NCI-H1105 (cell line): ENCODE data around the gene CDR2L.
A peak's percentile ranks its signal among the peaks of the same experiment; 100 is the strongest.
"Not testable (repeated sequence)": the region's sequence is repeated elsewhere in the genome, so short reads cannot be mapped to it uniquely, and the experiment has no call there.

ENCODE experiments used
- DNase-seq: peaks from one replicate; lab custom pipeline; 2025; lab: John Stamatoyannopoulos, UW

CDR2L gene

DNA sequence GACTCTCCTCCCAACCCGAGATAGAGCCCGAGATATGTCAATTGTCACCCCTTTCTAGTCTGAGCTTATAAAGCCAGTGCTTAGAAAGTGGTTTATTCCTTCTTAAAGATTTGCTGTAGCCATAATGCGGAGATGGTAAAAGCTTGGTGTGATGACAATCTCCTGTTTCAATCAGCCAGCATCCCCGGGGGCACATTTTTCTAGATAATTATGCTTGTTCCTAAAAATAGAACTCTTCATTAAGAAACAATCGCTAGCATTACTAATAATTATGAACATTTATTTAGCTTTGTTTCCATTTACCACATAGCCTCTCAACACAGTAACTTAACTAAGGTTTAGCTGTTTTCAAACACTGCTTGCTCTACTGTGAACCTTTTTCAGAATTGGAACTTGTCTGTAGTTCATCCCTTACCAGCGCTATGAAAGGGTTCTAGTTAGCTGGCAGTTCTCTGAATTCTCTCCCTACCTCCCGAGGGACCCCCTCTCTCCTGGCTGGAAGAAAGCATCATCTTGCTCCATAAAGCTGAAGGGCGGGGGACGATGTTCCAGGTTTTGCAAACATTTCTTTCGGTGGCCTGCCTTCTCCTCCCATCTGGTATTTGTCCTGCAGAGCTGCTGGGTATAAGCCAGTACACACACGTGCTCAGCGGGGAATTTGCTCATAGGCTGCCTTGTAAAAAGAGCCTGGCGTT is 24.1 kb downstream of the CDR2L start:
- no peak for DNase-seq

DNA sequence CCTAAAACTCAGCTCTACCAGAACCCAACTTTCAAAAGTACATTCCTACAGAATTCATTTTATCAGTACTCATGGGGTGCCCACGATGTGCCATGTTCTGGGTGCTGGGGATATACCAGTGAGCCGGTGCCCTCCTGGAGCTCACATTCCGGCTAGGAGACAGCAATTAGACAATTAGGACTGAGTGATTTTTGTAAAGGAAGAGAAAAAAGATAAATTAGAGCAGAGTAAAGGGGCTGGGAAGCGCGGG is 24.6 kb downstream of the CDR2L start:
- DNase-seq = no peak

DNA sequence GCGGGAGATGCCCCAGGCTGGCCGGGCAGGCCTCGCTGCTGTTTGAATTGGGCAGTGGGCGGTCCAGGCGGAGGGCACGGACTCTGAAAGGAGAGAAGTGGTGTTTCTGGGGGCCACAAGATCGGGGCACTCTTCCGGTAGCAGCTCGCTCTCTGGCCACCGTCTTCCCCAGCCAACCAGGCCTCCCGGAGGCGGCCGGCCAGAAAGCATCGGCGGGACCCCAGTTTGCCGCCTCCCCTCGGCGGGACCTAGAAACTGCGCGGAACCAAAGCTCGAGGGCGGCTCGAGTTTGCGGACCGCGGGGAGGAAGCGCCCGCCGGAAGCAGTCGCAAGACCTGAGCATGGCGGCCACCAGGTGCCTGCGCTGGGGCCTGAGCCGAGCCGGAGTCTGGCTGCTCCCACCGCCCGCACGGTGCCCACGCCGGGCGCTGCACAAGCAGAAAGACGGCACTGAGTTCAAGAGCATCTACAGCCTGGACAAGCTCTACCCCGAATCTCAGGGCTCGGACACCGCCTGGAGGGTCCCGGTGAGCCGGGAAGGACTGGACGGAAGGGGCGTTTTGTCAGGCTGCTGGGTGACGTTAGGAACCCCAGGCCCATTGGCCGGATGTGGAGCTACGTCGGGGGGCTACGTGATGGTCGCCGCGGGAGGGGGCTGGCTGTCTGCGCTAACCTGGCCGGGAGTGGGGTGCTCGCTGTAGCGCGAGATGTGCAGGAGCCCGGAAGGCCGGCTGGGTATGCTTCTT is 25.1 kb downstream of the CDR2L start, which contains the start of gene MRPL58:
MRPL58 (plus strand) TSS at position 325 of the 746 bp plus-strand sequence; CDS start at position 342, 17 bp downstream.
- peak; percentile 79 for DNase-seq

DNA sequence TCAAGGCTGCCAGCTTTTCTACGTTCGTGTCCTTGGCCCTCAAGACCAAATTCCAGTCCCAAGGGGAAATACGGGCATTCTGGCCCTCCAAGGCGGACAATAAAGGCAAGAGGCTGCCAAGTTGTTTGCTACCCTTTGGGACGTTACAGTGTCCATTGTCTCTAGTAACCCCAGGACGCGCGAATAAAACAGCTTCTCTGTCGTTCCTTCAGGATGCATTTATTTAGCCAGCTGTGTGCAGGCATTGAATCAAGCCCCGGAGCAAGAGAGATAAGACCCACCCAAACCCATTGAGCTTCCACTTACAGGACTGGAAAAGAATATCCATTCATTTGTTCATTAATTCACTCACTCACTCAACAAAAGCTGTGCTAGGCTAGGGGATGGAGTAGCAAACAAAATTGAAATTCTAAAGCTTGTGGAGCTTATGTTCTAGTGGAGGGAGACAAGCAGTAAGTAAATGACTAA is 25.7 kb downstream of the CDR2L start:
- DNase-seq = no peak

DNA sequence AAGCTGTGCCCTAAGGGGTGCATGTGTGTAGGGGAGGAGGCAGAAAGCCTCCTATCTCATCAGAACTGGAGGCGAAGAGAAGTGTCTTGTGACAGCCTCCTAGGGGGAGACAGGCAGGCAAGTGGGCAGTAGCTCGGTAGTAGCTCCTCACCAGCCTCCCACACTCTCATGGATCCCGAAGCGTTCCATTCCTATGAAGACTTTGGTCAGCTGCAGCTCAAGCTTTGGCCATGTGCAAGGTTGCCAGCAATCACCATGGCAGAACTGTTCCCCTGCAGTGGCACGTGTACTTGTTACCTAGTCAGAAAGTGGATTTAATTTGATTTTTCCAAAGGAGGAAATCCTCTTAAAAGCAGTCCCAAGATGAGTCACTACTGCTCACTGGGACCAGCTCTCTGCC is 31.7 kb downstream of the CDR2L start:
- no peak for DNase-seq

DNA sequence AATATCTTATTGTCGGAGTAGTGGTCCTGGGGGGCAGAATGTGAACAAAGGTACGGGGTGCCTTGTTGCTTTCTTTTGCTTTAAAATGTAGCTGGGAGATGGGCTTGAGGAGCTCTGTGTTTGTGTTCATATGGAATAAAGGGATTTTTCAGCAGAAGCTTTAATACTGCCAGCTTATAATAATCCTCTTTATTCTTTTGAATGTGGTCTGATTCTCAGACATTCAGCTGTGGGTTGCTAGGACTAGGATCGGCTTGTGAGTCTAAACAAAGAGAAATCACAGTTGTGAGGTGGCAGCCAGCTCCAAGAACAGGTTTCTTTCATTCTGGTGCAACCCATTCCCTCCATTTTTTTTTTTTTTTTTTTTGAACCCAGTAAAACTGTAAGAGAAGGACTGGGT is 32.3 kb downstream of the CDR2L start:
- no peak for DNase-seq

DNA sequence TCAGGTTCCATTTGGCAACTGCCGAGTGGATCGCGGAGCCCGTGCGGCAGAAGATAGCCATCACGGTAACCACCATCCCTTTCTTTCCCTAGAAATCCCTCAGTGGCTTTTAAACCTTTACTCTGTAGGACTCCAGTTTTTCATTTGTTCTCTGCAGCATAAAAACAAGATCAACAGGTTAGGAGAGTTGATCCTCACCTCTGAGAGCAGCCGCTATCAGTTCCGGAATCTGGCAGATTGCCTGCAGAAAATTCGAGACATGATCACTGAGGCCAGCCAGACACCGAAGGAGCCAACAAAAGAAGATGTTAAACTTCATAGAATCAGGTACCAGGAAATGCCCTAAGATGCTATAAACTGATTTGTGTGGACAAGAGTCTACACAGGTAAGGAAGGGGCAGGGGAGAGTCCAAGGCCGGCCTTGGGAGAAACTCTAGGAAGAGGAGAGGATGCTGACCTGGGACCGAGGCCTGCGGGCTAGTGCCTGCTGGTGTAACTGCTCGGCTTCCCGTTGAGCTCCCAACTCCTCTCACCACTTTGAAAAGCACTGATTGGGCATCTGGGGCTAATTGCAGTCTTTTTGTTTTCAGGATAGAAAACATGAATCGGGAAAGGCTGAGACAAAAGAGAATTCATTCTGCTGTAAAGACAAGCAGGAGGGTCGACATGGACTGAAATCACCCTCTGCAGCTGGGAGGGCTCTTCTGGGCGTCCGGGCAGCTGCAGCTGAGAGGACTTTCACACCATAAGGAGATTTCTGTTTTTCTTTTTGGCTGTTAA is 33.1 kb downstream of the CDR2L start:
- DNase-seq = no peak

DNA sequence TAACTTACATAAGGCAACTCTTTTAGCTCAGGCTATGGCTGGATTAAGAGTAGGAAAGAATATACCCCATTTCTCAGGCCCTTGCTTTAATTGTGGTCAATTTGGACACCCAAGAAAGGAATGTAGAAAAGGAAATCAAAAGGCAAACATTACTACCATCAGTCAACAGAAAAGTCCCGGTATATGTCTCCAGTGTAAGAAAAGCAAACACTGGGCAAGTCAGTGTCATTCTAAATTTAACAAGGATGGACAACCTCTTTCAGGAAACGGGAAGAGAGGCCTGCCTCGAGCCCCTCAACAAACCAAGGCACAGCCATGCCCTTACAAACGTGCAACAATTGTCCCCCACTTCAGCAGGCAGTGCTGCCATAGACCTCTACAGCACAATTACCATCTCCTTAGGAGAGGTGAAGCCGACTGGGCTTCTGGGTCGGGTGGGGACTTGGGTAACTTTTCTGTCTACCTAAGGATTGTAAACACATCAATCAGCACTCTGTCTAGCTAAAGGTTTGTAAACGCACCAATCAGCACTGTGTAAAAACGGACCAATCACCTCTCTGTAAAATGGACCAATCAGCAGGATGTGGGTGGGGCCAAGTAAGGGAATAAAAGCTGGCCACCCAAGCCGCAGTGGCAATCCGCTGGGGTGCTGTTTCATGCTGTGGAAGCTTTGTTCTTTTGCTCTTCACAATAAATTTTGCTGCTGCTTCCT is 37.4 kb downstream of the CDR2L start:
- DNase-seq = no peak

DNA sequence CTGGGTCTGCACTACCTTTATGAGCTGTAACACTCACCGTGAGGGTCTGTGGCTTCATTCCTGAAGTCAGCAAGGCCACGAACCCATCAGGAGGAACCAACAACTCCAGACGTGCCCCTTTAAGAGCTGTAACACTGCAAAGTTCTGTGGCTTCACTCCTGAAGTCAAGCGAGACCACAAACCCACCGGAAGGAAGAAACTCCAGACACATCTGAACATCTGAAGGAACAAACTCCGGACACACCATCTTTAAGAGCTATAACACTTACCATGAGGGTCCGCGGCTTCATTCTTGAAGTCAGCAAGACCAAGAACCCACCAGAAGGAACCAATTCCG is 37.9 kb downstream of the CDR2L start:
- not testable (repeated sequence) for DNase-seq

DNA sequence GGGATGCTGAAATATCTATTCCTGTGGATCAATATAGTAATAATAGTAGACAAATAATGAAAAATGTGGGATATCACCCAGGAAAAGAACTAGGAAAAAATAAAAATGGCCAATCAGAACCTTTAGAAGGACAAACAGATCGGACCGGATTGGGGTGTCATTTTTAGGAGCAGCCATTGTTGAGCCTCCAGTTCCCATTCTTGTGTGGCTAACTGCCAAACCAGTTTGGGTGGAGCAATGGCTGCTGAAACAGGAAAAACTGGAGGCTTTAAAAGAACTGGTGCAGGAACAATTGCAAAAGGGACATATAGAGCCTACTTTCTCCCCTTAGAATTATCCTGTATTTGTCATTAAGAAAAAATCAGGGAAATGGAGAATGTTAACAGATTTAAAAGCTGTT is 39.2 kb downstream of the CDR2L start:
- DNase-seq = not testable (repeated sequence)

DNA sequence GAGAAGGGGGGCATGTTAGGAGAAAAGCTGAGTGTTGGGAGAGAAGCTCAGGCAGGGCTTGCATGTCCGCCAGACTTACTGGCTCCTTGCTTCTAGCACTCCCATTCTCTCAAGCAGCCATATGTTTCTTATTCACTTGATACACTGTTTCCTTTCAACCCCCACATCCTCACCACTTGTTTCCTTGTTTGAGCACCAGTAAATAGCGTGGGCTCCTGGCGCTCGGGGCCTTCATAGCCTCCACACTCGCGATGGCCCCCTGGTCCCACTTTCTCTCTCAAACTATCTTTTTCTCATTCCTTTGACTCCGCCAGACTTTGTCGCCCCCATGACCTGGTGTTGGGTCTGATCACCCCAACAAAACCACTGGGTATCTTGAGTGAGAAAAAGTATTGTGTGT is 42.7 kb downstream of the CDR2L start:
- no peak for DNase-seq

DNA sequence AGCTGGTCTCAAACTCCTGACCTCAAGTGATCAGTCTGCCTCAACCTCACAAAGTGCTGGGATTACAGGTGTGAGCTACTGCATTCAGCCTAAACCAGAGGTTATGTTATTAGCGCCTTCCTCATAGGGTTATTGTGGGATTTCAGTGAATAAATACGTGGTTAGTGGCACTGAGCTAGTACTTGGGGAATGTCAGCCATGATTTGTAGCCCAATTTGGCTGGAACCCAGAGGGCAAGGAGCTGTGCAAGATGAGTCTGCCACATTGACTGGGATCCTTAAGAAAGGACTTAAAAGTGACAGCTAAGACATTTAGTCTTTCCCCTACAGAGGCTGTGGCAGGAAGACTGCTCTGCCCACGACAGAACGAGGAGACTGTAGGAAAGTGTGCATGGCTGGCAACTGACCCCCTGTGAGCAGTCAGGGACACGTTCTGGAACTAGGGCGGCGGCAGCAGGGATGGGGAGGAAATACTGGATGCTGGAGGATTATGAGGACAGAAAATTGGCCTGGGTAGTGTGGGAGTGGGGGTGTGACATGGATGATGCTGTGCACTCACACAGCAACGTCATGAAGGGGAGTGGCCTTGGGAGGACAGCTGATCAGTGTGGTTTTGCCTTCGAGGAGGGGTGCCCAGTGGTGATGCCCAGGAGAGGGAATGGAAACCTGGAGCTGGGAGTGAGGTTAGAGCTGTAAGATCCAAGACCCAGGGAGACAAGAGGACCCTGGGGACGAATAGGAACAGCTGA is 44.7 kb downstream of the CDR2L start:
- DNase-seq = peak; percentile 69

DNA sequence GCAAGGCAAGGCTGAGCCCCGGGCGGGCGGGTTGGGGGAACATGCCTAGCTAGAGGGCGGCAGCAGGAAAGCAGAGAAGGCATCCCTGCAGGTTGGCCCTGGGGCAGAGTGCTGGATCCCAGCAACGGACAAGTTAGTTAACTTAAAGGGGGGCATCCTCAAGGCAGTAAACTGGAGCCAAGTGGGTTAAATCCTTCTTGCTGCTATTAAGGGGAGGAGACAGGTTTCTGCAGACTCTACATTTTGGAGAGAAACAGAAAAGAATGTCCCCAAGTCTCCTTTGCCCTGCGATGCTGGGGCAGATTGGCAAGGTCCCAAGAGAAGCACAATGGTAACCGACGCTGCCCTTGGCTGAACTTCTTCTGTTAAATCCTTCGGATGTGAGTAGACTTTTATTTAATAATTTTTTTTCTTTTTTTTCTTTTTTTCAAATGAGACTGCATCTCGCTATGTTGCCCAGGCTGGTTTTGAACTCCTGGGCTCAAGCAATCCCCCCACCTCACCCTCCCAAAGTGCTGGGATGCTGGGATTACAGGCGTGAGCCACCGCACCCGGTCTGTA is 45.4 kb downstream of the CDR2L start:
- DNase-seq = no peak

DNA sequence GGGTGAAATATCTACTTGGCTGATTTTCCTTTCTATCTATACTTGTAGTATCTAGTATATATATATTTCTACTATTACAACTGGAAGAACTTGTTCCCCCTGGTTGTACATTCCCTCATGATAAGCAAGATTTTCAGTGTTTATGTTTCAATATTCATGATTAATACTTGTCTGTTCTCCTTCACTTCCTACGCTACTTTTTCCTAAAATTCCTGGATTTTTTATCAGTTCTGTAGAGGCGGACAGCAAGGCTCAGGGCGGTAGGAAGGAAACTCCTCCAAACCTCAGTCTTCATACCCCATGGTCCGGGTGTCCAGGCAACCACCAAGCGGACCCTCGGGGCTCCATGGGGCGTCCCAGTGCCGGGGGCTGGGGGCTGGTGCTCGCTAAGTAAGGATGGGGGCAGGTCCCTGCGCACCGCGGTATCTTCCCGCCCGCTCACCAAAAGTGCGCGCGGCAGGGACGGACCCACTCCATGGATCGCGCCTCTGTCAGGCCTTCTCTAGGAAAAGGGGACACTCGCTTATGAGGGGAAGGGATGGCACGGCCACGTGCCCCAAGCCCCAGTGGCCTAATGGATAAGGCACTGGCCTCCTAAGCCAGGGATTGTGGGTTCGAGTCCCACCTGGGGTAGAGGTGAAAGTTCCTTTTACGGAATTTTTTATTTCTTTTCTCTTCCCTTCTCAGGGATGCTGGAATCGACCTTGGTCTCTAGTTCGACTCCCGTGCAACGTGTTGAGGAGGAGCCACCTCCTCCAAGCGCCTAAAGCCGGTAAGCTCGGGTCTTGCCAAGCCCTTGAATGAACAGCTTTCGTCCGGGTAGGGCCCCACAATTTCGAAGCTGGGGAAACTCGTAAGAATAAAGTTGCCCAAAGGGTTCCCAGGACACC is 46.2 kb downstream of the CDR2L start:
- peak; percentile 91 for DNase-seq

DNA sequence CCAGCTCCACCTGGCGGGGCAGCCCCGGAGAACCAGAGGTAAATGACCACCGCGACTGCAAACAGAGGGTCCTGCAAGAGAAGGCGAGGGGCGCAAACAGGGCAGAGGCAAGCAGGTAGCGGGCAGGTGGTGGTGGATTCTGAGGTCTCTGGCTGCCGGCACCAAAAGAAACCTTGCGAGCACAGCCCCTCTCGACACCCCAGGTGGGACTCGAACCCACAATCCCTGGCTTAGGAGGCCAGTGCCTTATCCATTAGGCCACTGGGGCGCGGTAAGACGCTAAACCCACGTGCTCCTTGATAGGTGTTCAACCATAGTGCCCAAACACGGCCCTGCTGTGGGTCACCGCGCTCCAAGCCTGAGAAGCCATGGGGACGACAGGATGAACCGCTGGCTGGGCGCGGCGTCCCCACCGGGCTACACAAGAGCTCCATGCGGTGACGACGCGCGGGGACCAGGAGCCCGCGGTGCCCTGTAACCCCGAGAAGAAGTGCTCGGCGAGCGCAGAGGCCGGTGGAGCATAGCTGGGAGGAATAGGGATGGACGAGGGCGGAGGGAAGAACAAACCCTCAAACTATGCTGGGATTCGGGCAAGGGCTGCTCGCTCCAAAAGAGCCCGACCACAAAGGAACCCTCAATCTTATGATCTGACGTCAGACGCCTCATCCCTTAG is 46.9 kb downstream of the CDR2L start:
- DNase-seq = peak; percentile 86

DNA sequence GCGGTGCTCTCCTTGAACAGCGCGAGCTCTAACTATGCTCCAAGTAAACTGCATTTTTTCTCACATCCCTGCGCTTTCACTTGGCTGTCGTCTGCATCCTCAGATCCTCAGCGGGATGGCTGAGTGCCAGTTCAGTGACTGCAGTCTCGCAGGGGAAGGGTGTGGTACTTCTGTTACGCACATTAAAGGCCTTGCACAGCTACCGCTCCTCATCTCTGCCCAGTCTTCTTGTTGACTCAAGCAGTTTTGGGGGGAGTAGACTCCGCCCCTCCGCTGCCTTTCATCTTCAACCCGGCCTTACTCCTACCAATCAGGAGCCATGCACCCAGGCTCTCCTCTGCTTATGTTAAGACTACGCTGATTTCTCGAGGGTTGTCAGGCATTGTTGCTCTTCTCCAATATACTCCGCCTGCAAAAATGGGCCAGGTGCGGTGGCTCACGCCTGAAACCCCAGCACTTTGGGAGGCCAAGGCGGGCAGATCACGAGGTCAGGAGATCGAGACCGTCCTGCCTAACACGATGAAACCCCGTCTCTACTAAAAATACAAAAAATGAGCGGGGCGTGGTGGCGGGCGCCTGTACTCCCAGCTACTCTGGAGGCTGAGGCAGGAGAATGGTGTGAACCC is 49.3 kb downstream of the CDR2L start:
- peak; percentile 47 for DNase-seq

DNA sequence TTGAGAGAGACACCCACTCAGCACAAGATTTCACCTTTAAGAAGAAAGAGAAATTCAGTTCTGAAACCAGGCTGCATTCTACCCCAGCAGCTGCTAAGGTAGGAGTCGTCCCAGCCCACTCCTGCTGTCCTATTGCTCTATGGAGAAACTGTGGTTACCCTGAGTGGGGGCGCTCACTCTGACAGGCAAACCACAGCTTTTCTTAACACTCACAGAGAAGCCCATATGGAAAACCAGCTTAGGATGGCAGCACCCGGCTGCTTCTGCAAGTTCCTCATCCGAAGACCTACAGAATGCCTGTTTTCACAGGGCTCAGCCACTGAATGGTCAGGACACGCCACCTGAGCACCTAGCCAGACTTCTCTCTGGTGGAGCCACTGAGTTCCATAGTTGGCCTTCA is 51.8 kb downstream of the CDR2L start:
- DNase-seq = no peak

DNA sequence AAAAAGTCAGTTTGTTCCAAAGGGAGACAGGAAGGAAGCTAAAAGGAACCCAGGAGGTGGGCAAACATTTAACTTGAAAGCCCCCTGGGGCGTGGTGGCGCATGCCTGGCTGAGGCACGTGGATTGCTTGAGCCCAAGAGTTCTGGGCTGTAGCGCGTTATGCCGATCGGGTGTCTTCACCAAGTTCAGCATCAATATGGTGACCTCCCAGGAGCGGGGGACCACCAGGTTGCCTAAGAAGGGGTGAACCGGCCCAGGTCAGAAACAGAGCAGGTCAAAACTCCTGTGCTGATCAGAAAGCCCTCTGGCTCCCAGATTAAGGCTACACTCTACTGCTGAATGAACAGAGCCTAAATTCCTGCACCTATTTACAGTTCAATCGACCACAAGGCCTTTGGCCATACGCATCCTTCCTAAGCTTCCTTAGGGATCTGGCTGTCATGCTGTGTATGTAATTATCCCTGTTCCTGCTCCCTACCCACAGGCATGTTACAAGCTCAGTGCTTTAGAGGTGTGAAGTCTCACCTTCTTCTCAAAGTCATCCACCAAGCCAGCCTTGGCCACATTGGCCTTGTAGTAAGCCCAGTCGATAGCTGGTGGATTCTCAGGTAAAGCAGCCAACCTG is 54.3 kb downstream of the CDR2L start:
- DNase-seq = no peak

DNA sequence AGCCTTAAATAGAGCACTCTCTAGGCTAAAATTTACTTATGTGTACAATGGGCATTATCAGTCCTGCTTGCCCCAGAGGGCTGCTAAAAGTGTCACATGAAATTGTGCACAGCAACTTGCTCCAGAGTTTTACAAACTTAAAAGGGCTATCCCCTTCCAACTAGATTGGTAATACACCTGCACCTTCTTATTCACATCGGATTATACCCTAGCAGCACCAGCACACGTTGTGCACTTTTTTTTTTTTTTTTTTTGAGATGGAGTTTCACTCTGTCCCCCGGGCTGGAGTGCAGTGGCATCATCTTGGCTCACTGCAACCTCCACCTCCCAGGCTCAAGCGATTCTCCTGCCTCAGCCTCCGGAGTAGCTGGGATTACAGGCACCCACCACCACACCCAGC is 56.4 kb downstream of the CDR2L start:
- DNase-seq = not testable (repeated sequence)
